Measurements from ENCODE around the gene PTPN1.
"Not testable (repeated sequence)": the region's sequence is repeated elsewhere in the genome, so short reads cannot be mapped to it uniquely, and the experiment has no call there.

The PTPN1 gene

DNA sequence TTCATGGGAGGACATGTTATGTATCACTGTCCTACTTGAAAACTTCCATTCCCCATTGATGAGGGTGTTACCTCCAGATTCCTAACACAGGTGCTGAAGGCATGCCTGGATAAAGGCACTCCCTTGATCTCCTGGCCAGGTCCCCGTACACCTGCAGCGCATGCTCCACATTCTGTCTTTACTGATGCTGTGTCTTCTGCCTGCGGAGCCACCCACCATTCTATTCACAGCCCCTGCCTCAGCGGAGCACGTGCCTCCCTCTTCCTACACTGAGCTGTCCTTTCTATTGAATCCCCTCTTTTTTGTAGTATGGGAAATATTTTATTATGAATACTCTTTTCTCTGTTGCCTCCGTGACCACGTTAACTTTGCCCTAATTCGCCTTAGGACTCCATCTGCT, 25.0 kb downstream of the PTPN1 start:
- no peak for DNase-seq

DNA sequence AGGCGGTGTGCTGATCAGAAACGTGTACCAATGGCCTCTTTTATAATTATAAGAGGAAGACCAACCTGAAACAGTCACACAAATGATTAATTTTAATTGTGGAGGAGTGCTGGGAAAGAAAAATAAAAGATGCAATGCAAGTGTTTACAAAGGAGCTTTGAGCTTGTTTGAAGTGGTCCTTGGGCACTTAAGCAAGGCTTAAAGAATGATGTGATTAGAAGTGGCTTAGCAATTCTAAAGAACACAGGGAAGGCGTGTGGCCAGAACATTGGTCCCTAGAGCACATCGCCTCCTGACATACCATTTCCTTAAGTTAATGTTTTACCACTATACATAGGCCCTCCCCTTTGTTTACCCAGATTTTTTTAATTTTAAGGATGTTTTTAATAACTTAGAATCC, 26.1 kb downstream of the PTPN1 start:
- no peak for DNase-seq

DNA sequence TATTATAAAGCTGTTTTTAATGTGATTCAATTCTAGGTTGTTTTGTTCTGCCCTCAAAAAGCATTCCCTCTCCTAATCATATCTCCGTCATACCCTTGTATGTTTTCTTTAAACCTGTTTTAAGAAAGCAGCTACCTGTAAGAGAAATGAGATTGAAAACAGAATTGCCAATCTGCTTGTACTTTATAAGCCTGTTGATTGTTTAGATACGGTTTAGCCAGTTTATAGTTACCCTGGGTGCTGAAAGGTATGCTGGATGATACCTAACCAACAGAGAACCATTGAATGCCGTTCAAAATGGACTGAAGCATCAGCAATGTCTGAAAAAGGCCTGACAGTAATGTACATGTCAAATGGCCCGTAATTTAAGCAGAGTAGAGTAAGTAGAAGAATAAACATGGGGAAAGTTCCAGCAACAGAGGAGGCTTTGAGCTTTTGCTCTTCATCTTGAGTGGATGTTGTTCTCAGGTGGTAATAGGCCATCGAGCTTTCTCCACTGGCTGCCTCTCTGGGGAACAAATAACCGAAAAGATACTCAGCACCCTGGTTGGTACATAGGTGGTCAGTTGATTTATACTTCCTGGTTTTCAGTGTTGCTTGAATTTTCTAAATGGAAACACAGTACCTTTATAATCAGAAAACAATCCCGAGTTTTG, 27.5 kb downstream of the PTPN1 start:
- no peak for DNase-seq

GRCh38 chr20:50538276-50538675, 28.1 kb downstream of the PTPN1 start:
- no peak for DNase-seq

DNA sequence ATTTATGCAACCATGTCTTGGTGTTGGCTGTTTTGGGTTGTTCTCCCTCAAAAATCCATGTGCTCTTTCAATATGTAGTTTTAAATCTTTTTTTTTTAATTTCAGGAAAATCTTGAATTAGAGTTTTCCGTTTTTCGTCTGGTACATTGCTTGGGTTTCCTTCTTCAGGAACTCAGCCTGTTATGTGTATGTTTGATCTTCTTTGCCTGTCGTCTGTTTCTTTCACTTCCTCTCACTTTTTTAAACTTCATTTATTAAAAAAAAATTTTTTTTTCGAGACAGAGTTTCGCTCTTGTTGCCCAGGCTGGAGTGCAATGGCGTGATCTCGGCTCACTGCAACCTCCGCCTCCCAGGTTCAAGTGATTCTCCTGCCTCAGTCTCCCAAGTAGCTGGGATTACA, 29.6 kb downstream of the PTPN1 start:
- not testable (repeated sequence) for DNase-seq

DNA sequence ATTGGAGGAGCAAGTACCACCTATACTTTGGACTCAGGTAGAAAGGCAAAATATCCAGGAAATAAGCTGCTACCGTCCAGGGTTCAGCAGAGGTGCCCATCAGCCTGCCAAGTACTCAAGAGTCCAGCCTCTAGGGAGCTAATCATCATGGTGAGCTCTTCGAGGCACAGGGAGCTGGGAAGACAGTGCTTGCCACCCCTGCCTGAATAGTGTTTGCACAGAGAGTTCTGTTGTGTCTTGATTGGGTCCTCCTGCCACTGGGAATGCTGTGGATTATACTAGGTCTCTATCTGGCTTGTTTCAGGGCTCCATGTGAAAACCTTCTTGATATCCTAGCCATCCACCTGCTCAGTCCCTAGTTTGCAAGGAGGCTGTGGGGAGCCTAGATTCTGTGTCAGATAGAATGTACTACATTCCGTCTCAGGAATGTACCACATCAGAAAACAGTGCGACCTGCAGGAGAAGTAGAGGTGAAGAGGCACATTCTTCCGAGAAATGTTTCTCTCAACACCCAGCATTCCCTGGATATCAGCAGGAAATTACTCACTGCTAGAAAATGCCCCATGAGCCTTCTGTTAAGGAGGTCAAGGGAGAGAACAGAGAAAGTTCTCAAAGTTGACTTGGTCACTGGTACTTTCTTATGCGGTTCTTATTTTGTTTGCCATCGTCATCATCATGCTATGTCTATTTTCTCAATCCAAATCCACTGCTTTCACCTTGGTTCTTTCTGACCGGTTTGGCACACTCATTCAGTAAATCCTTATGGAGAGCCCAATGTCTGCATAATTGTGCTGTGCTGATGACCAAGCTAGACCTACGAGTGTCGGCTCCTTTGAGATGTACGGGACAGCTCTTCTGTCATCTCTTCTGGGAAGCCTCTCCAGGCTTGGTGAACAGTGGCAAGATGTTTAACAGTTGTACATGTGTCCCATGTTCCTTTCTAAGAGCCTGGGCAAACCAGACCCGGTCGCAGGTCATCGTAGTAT, 30.7 kb downstream of the PTPN1 start:
- DNase-seq, result no peak

DNA sequence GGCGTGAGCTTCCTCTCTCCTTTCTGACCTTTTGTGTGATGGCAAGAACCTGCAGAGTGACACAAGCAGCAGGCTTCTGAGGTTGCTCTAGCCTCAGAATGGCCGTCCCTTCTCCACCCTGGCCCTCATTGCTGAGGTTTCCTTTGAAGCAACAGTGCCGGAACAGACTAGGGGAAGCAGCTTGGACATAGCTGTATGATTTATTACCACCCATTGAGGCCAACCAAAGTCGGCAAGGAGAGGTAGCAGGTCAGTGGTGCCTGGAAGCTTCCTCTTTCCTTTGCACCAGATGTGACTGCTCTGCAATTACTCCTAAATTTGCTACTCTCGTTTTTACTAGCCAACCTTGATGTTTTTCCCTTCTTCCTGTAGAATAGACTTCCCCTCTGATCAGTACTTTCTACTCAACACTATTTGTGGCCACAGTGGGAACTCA, 31.4 kb downstream of the PTPN1 start:
- DNase-seq, result no peak

DNA sequence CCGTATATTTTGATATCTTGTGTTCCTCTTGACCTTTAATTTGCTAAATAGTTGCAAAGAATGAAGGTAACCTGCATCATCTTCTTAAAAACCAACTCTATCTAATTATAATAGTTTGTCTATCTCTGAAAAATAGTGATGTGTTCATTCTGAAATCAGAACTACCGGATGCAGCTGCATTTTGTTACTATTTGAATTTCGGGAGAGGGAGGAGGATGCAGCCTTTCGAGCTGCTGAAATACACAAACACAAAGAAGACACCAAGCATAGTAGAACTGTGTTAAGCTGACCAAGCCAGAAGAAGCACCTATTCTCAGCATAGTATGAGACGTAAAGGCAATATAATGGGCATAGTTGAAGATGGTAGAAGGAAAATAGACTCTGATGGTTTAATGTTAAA, 33.1 kb downstream of the PTPN1 start:
- DNase-seq, result no peak

- DNase-seq, result no peak
These were observed 34.9 kb downstream of the PTPN1 start for GRCh38 chr20:50545126-50545525.

DNA sequence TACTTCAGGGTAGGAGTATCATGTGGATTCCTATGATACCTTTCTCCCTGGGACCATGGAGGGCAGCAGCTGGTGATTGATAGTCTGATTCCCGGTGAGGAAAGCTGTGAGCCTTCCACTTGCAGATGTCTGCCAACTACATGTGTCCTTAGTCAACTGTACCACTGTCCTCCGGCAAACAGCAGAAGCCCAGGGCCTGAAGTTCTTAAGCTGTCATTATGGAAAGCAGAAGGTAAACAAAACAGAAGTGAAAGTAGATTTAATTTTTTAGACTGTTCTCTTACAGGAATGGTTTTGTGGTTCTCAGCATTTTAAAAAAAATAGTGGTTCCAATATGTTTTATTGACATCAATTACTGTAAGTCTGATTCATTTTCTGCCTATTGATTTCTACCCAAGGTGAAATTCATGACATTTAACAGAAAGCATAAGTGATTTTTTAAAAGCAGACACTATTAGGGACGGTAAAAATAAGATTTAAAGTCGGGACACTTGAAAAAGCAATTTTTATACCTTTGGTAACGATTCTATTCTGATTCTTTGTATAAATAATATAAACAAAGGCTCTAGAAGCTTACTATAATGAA, 36.6 kb downstream of the PTPN1 start:
- DNase-seq, result no peak

- no peak for DNase-seq
These were observed 37.8 kb downstream of the PTPN1 start for GRCh38 chr20:50547964-50548363.

DNA sequence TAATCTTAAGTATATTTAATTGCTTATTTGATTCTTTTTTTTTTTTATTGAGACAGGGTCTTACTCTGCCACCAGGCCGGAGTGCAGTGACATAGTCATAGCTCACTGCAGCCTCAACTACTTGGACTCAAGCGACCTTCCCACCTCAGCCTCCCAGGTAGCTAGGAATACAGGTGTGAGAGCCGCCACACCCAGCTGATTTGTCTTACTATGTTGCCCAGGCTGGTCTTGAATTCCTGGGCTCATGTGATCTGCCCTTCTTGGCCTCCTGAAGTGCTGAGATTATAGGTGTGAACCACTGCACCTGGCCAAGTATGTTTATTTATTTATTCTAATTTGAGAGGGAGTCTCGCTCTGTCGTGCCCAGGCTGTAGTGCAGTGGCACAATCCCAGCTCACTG, 38.2 kb downstream of the PTPN1 start:
- no peak for DNase-seq

DNA sequence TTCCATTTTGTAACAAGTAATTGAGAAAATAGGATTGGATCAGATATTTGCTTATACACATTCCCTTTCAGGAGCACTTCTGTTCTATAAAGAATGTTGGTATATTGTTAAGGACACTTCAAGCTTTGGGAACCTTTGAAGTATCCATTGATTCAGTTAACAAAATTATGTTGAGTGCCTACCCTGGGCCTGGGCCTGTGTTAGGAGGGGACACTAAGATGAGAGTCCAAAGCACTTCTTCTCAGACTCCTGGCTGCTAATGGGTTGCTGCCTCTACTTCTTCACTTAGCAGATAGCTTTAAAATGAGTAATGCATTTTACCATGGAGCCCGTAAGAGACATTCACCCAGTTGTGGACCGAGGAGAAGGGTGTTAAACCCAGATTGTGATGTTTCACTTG, 40.3 kb downstream of the PTPN1 start:
- no peak for DNase-seq

DNA sequence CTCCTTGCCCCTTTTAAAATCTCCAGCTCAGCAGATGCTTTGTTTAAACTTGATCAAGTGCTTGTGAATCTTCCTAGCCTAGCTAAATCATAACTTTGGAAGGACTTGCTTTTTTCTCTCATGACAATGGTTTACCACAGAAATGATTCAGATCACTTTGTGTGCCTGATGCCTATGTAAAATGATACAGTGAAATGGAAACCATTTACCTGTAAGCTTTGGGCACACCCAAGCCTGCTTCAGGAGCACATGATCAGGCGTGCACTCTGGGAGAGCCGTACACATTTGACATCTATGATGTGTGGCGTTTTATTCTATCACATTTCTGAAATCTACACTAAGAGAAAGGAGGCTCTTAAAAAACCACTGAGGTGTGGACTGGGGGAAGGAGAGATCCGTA, 41.1 kb downstream of the PTPN1 start:
- no peak for DNase-seq

DNA sequence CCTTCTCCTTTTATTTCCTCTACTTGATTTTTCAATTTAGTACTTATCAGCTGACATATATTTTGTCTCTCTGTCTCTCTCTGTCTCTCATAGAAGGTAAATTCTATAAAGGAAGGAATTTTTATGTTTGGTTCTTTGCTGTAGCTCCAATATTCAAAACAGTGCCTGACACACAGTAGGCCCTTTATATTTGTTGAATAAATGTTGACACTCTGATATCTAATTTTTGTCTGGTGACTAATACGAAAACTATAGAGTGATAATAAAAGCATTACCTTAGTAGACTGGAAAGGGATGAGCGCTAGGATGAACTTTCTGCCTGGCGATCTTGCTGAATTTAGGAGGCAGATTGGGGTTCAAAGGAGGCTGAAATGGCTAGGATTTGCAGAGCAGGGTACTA, 42.8 kb downstream of the PTPN1 start:
- no peak for DNase-seq

DNA sequence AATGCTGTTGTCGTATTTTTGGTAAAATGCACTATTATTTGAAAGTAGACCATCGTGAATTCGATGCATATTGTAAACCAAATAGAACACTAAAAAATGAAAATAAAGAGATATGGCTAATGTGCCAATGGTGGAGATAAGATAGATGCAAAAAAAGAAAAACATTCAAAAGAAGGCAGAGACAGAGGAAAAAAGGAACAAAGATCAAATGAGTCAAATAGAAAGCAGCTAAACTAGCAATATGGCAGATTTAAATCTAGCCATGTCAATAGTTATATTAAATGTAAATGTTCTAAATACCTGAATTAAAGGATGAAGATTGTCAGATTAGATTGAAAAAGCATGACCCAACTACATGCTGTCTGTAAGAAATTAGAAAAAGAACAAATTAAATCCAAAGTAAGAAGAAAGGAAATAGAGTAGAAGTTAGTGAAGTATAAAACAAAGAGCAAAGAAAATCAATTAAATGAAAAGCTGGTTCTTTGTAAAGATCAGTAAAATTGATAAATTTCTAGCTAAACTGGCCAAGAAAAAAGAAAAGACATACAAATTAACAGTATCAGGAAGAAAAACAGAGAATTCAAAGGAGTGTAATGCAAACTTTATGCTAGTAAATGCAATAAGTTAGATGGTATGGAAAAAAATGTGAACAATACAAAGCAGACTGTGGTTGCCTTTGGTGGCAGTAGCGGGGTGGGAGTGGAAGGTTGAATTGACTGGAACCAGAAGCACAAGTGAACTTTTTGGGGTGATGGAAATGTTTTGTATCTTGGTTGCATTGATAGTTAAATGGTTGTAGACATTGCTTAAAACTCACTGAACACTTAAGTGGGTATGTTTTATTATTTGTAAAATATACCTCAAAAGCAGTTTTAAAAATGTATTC, 44.8 kb downstream of the PTPN1 start:
- no peak for DNase-seq

- peak; percentile 40 for DNase-seq
These were observed 45.5 kb downstream of the PTPN1 start for GRCh38 chr20:50555662-50556061.

GRCh38 chr20:50557549-50558134, 47.5 kb downstream of the PTPN1 start:
- DNase-seq, result no peak

- DNase-seq, result peak; percentile 57
These were observed 48.3 kb downstream of the PTPN1 start for GRCh38 chr20:50558483-50558925.

DNA sequence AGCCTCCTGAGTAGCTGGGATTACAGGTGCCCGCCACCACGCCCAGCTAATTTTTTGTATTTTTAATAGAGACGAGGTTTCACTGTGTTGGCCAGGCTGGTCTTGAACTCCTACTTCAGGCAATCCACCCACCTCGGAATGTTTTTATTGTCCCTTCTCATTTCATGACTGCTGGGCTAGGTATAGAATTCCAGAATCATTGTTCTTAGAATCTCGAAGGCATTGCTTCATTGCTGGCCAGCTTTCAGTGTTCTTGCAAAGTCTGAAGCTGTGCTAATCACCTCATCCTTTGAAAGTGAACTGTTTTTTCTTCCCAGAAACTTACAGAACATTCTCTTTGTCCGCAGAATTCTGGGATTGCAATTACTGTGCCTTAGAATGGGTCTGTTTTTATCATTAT, 49.0 kb downstream of the PTPN1 start:
- DNase-seq, result no peak

DNA sequence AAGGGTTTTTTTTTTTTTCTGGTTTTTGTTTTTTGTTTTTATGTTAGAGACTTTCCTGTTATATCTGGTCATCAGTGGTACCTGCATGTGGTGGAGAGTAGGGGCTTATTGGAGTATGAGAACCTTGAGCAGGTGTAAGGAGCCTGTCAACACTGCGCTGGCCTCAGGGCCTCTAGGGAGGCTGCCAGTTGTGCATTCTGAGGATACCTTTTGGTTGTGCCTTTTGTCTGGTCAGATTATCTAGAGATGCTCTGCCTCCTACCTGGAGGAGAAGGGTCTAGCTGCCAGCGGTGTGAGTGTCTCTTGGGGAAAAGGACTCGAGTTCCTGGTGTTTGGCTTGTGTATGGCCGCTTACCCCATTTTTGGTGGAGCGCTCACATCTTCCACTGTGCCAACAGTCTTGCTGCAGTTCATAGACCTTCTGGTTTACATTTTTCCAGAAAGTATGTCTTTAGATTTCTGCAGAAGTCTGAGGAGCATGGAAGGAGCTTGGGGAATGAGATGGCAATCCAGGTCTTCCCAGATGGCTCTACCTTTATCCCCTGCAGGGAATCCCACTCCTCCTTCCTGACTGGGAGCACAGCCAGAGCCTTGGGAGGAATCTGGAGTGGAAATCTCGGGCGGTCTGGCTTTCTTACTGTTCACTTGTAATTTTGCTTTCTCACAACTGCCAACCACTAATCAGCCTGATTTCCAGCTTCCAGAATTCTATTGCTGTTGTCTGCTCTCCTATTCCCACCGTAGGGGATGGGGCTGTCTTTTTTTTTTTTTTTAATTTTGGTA, 49.9 kb downstream of the PTPN1 start:
- no peak for DNase-seq

GRCh38 chr20:50560867-50561266, 50.7 kb downstream of the PTPN1 start:
- DNase-seq, result no peak

Data from hematopoietic multipotent progenitor cell treated with erythropoietin and hydrocortisone succinate and interleukin-3 and kit ligand, for 8 days (in vitro differentiated cells).